Endothelial cell (in vitro differentiated cells): Measurements from ENCODE around the gene CD226. TPM values are rescaled to one million over a fixed set of nuclear protein-coding genes. Genes with fewer than 3 reads are reported as not detected.

ENCODE experiments used
- DNase-seq: peaks from one replicate; pipeline ENCODE4 v3.0.0; 2021; ENCODE audit warnings: low spot score
- H3K27ac Mint-ChIP-seq: one replicate; pipeline ENCODE4 v1.8.0; 2021; ENCODE audit warnings: mixed read lengths, inconsistent platforms; ENCODE audit not compliant: unreplicated experiment
- H3K27me3 Mint-ChIP-seq: one replicate; pipeline ENCODE4 v1.8.0; 2021; ENCODE audit warnings: mild to moderate bottlenecking, moderate library complexity, mixed read lengths, inconsistent platforms; ENCODE audit not compliant: unreplicated experiment
- H3K36me3 Mint-ChIP-seq: one replicate; pipeline ENCODE4 v1.8.0; 2021; ENCODE audit warnings: mild to moderate bottlenecking, low read depth, mixed read lengths, inconsistent platforms; ENCODE audit not compliant: unreplicated experiment
- H3K4me1 Mint-ChIP-seq: one replicate; pipeline ENCODE4 v1.8.0; 2021; ENCODE audit warnings: mild to moderate bottlenecking, mixed read lengths, inconsistent platforms; ENCODE audit not compliant: unreplicated experiment
- H3K4me3 Mint-ChIP-seq: one replicate; pipeline ENCODE4 v1.8.0; 2021; ENCODE audit warnings: mild to moderate bottlenecking, mixed read lengths, inconsistent platforms; ENCODE audit not compliant: unreplicated experiment
- H3K9me3 Mint-ChIP-seq: one replicate; pipeline ENCODE4 v1.8.0; 2021; ENCODE audit warnings: mixed read lengths, inconsistent platforms; ENCODE audit not compliant: unreplicated experiment
- CTCF ChIP-seq: fragments of 200-600 bp; sonication (generic); IDR thresholded peaks from one replicate; pipeline ENCODE4 v1.5.0; 2021; ENCODE audit warnings: antibody characterized with exemption; ENCODE audit not compliant: unreplicated experiment
- total RNA-seq: library from RNA; stranded (reverse); fragmentation: NEBNext Ultra II Directional; extraction: Animal tissue kit (Norgen Biotek cat#: 25700); gene quantifications from one replicate; pipeline ENCODE4 v1.2.1, GENCODE V29; 2021; ENCODE audit not compliant: unreplicated experiment

The CD226 gene
- total RNA-seq, 1 donor from 2014 or later = 0.80 TPM

- Mint-ChIP-seq H3K27me3 (no peaks in the 10 kb centered on the region), H3K4me1 (peaks cover 5% of the 10 kb centered on the region), H3K4me3 (no peak overlapping the region), H3K36me3 (no peaks in the 10 kb centered on the region), H3K9me3 (no peaks in the 10 kb centered on the region), H3K27ac (no peak overlapping the region)
- TF ChIP-seq CTCF = no peak
- DNase-seq = no peak
Observed at GRCh38 chr18:69890558-69890957, 57.1 kb downstream of the CD226 start.

- no peak overlapping the region for H3K27ac Mint-ChIP-seq
- H3K9me3 Mint-ChIP-seq = no peaks in the 10 kb centered on the region
- no peak for DNase-seq
- no peak overlapping the region for H3K4me3 Mint-ChIP-seq
- H3K27me3 Mint-ChIP-seq = no peaks in the 10 kb centered on the region
- no peak for TF ChIP-seq CTCF
- no peaks in the 10 kb centered on the region for H3K36me3 Mint-ChIP-seq
- H3K4me1 Mint-ChIP-seq = peaks cover 10% of the 10 kb centered on the region
Observed at GRCh38 chr18:69889009-69889408, 58.7 kb downstream of the CD226 start.

GRCh38 chr18:69887256-69887655 lies 60.4 kb downstream of the CD226 start:
- H3K36me3 Mint-ChIP-seq = no peaks in the 10 kb centered on the region
- no peak overlapping the region for H3K4me3 Mint-ChIP-seq
- TF ChIP-seq CTCF = no peak
- H3K9me3 Mint-ChIP-seq = no peaks in the 10 kb centered on the region
- H3K4me1 Mint-ChIP-seq = peaks cover 10% of the 10 kb centered on the region
- H3K27ac Mint-ChIP-seq = no peak overlapping the region
- DNase-seq = no peak
- H3K27me3 Mint-ChIP-seq = no peaks in the 10 kb centered on the region

GRCh38 chr18:69885841-69886531 lies 61.7 kb downstream of the CD226 start:
- Mint-ChIP-seq H3K9me3 (no peaks in the 10 kb centered on the region), H3K4me3 (no peak overlapping the region), H3K27me3 (no peaks in the 10 kb centered on the region), H3K27ac (no peak overlapping the region), H3K4me1 (peaks cover 10% of the 10 kb centered on the region), H3K36me3 (no peaks in the 10 kb centered on the region)
- no peak for TF ChIP-seq CTCF
- DNase-seq = no peak

- no peaks in the 10 kb centered on the region for H3K9me3 Mint-ChIP-seq
- peaks cover 10% of the 10 kb centered on the region for H3K4me1 Mint-ChIP-seq
- no peaks in the 10 kb centered on the region for H3K36me3 Mint-ChIP-seq
- no peaks in the 10 kb centered on the region for H3K27me3 Mint-ChIP-seq
- H3K4me3 Mint-ChIP-seq = no peak overlapping the region
- TF ChIP-seq CTCF = no peak
- DNase-seq = no peak
- H3K27ac Mint-ChIP-seq = no peak overlapping the region
Observed at GRCh38 chr18:69885355-69885754, 62.3 kb downstream of the CD226 start.
